HG02970 (cell line): ENCODE results near the gene RIN3.
A peak's percentile ranks its signal among the peaks of the same experiment; 100 is the strongest.
"Not testable (repeated sequence)": the region's sequence is repeated elsewhere in the genome, so short reads cannot be mapped to it uniquely, and the experiment has no call there.

Source experiments
- ATAC-seq: cut with Tn5 transposase; IDR thresholded peaks from one replicate; pipeline ENCODE4 v1.9.1; 2021; ENCODE audit warnings: mild to moderate bottlenecking, moderate library complexity, moderate number of reproducible peaks; ENCODE audit not compliant: unreplicated experiment, low FRiP score

Gene RIN3

GRCh38 chr14:92638266-92638665, 124.7 kb downstream of the RIN3 start:
- no peak for ATAC-seq

- ATAC-seq, result no peak
Measured at GRCh38 chr14:92638904-92639303, 125.3 kb downstream of the RIN3 start.

- not testable (repeated sequence) for ATAC-seq
Measured at GRCh38 chr14:92639472-92640117, 126.0 kb downstream of the RIN3 start.

GRCh38 chr14:92641306-92641705, 127.7 kb downstream of the RIN3 start:
- no peak for ATAC-seq

GRCh38 chr14:92644171-92644969, 130.8 kb downstream of the RIN3 start:
- no peak for ATAC-seq

GRCh38 chr14:92644970-92645515, 131.5 kb downstream of the RIN3 start:
- no peak for ATAC-seq

- no peak for ATAC-seq
Measured at GRCh38 chr14:92645841-92646478, 132.4 kb downstream of the RIN3 start.

GRCh38 chr14:92646952-92647796, 133.6 kb downstream of the RIN3 start:
- no peak for ATAC-seq

GRCh38 chr14:92647797-92648279, 134.3 kb downstream of the RIN3 start:
- ATAC-seq, result no peak

GRCh38 chr14:92649066-92649465, 135.5 kb downstream of the RIN3 start:
- ATAC-seq, result no peak

GRCh38 chr14:92649934-92650545, 136.5 kb downstream of the RIN3 start:
- no peak for ATAC-seq

- ATAC-seq, result no peak
Measured at GRCh38 chr14:92650581-92651105, 137.1 kb downstream of the RIN3 start.

- ATAC-seq, result peak; percentile 55
Measured at GRCh38 chr14:92651106-92651757, 137.7 kb downstream of the RIN3 start.

GRCh38 chr14:92651758-92652406, 138.3 kb downstream of the RIN3 start:
- ATAC-seq, result no peak

- ATAC-seq, result no peak
Measured at GRCh38 chr14:92652413-92653151, 139.0 kb downstream of the RIN3 start.

- ATAC-seq, result no peak
Measured at GRCh38 chr14:92653162-92653651, 139.6 kb downstream of the RIN3 start.

- ATAC-seq, result no peak
Measured at GRCh38 chr14:92654239-92654901, 140.8 kb downstream of the RIN3 start.
